GM18502 (cell line): ENCODE results near the gene DGUOK.
"Not testable (repeated sequence)": the region's sequence is repeated elsewhere in the genome, so short reads cannot be mapped to it uniquely, and the experiment has no call there.

ENCODE experiments used
- ATAC-seq: cut with Tn5 transposase; IDR thresholded peaks from one replicate; pipeline ENCODE4 v1.9.1; 2021; ENCODE audit warnings: mild to moderate bottlenecking; ENCODE audit not compliant: unreplicated experiment, poor library complexity

Gene DGUOK

GRCh38 chr2:73899801-73900336, 26.8 kb upstream of the DGUOK start:
- ATAC-seq = no peak

GRCh38 chr2:73901143-73901542, 25.5 kb upstream of the DGUOK start:
- ATAC-seq = no peak

GRCh38 chr2:73902284-73902683, 24.4 kb upstream of the DGUOK start:
- no peak for ATAC-seq

- ATAC-seq = no peak
These were observed 23.4 kb upstream of the DGUOK start for GRCh38 chr2:73903313-73903712.

DNA sequence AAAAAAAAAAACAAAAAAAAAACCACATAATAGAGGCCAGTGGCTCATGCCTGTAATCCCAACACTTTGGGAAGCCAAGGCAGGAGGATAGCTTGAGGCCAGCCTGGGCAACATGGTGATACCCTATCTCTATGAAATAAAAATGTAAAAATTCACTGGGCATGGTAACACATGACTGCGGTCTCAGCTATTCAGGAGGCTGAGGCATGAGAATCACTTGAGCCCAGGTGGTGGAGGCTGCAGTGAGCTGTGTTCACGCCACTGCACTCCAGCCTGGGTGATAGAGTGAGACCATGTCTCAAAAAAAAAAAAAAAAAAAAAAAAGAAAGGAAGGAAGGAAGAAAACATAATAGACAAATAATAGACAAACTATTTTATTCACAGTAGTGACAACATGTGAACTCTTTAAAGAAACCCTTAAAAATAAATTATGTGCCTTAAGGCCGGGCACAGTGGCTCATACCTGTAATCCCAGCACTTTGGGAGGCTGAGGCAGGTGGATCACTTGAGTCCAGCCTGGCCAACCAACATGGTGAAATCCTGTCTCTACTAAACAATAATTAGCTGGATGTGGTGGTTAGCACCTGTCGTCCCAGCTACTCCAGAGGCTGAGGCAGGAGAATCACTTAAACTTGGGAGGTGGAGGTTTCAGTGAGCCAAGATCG, 22.6 kb upstream of the DGUOK start:
- not testable (repeated sequence) for ATAC-seq

- ATAC-seq = no peak
These were observed 21.7 kb upstream of the DGUOK start for GRCh38 chr2:73904952-73905351.

- no peak for ATAC-seq
These were observed 19.7 kb upstream of the DGUOK start for GRCh38 chr2:73906847-73907505.

- ATAC-seq = peak; percentile 55
These were observed 18.7 kb upstream of the DGUOK start for GRCh38 chr2:73907840-73908452.

GRCh38 chr2:73908689-73909652, 17.7 kb upstream of the DGUOK start:
- ATAC-seq = no peak

- no peak for ATAC-seq
These were observed 15.7 kb upstream of the DGUOK start for GRCh38 chr2:73910873-73911547.

DNA sequence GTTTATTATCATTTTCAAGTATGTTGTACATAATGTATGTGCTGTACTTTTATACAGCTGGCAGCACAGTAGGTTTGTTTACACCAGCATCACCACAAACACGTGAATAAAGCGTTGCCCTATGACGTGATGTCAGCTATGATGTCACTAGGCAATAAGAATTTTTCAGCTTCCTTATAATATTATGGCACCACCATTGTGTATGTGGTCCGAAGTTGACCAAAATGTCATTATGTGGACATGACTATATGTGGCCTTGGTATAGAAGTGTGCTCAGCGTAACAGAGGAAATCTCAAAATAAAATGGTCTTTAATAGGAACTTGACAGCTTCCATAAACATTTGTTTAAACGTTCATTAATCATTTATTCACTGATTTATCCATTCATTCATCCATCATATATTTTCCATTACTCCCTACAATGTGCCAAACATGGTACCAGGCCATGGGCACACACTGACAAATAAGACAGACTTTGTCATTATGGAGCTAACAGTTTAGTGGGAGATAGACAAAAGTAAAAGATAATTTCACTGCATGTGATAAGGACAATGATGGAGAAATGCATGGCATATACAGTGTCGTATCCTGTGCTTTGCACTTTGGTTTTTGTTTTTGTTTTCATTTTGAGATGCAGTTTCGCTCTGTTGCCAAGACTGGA, 15.0 kb upstream of the DGUOK start:
- ATAC-seq = no peak

DNA sequence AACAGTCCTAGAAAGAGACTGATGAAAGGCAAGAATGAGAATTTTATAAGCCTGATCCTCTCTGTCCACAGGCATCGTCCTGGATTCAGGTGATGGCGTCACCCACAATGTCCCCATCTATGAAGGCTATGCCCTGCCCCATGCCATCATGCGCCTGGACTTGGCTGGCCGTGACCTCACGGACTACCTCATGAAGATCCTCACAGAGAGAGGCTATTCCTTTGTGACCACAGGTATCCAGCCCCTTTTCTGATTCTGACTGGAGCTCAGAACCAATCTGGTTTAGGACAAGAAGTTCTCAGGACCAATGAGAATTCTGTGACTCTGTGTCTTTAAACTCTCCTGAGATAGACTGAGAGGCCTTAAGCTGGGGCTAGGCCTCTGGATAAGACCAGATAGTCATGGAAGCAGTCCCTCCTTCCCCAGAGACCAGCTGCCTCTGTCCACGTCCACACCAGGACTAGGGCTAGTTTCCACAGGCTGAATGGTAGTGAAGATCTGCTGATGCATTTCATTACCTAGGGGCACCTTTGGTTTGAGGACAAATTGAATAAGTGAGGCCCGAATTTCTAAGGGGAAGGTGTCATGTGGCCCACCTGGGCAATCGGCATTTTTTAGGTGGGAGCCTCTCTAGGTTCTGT, 13.1 kb upstream of the DGUOK start:
- ATAC-seq = no peak

GRCh38 chr2:73914667-73915066, 12.0 kb upstream of the DGUOK start:
- no peak for ATAC-seq

GRCh38 chr2:73915437-73915993, 11.2 kb upstream of the DGUOK start:
- no peak for ATAC-seq

DNA sequence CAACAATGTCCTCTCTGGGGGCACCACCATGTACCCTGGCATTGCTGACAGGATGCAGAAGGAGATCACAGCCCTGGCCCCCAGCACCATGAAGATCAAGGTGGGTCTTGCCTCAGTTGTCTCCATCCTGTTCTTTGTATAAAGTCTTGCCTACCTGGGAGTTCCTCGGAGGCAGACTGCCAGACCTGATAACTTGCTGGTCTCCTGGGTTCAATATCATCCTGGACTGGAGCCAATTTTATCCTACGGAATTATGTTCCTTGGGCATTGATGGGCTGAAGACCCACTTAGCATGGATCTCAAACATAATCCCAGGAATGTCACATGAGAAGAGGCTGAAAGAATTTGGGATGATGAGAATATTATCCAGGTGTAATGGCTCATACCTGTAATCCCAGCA, 10.0 kb upstream of the DGUOK start:
- no peak for ATAC-seq

- no peak for ATAC-seq
These were observed 9.4 kb upstream of the DGUOK start for GRCh38 chr2:73917296-73917695.

GRCh38 chr2:73917696-73918207, 8.9 kb upstream of the DGUOK start:
- no peak for ATAC-seq

GRCh38 chr2:73918856-73919255, 7.8 kb upstream of the DGUOK start:
- no peak for ATAC-seq
